Prostate gland (tissue), 2 donors: ENCODE data around the gene EFCAB9. TPM values are rescaled to one million over a fixed set of nuclear protein-coding genes. Genes with fewer than 3 reads are reported as not detected.

ENCODE experiments used
- DNase-seq: peaks from one replicate; pipeline ENCODE4 v3.0.0-alpha.2; 2019; ENCODE audit warnings: low spot score
- H3K27ac ChIP-seq, 2 donors: fragments of 200-600 bp; sonication (generic); 2 replicates each; pipeline ENCODE4 v1.5.1; 2017 to 2019
- H3K27me3 ChIP-seq: fragments of 200-600 bp; sonication (generic); replicated peaks from 2 replicates; pipeline ENCODE4 v1.5.1; 2019; ENCODE audit not compliant: insufficient read depth
- H3K36me3 ChIP-seq, 2 donors: fragments of 200-600 bp; sonication (generic); 1 replicate in 1 of 2; 2 replicates in 1 of 2; pipeline versions ENCODE4 v1.5.1 to v1.8.1; 2017 to 2019
- H3K4me1 ChIP-seq: fragments of 200-600 bp; sonication (generic); replicated peaks from 2 replicates; pipeline ENCODE4 v1.5.1; 2019
- H3K4me3 ChIP-seq, 2 donors: fragments of 200-600 bp; sonication (generic); 2 replicates each; pipeline ENCODE4 v1.5.1; 2017 to 2019
- H3K9me3 ChIP-seq: fragments of 200-600 bp; sonication (generic); 2 replicates; pipeline ENCODE4 v1.5.1; 2017
- POLR2A ChIP-seq: fragments of 450-650 bp; IDR thresholded peaks from one replicate; pipeline ENCODE4 v1.6.1; 2016; ENCODE audit warnings: antibody characterized with exemption, mild to moderate bottlenecking
- POLR2AphosphoS5 ChIP-seq: sonication (generic); formaldehyde crosslinking; IDR thresholded peaks from one replicate; pipeline ENCODE4 v1.6.1; 2017; ENCODE audit warnings: antibody characterized with exemption
- WGBS: methylation state at CpG from one replicate; pipeline ENCODE4 v1.1.5; 2018; 5-methylcytosine and 5-hydroxymethylcytosine counted together
- intact Hi-C: fragments of 100-400 bp; cut with DNase I; formaldehyde crosslinking; loops from one replicate; pipeline ENCODE4 v1.14.2; 2022
- total RNA-seq, 2 donors: library from RNA; depleted of rRNA; stranded (reverse); fragments of >200 nt; gene quantifications; one replicate each; pipeline ENCODE4 v1.1.0, GENCODE V29; 2016
- TF ChIP-seq, protein P1 (sequence below), 4 experiments: fragments of 200-600 bp in 2 of 4; fragments of 450-650 bp in 2 of 4; sonication (generic) in 2 of 4; IDR thresholded peaks; 1 replicate in 3 of 4; 2 replicates in 1 of 4; pipeline ENCODE4 v1.5.1; 2016 to 2019; ENCODE audit warnings: antibody characterized with exemption in 4 of 4, mild to moderate bottlenecking in 2 of 4, moderate library complexity in 2 of 4

EFCAB9 gene
- total RNA-seq, 2 donors from 2014 or later: not detected

DNA sequence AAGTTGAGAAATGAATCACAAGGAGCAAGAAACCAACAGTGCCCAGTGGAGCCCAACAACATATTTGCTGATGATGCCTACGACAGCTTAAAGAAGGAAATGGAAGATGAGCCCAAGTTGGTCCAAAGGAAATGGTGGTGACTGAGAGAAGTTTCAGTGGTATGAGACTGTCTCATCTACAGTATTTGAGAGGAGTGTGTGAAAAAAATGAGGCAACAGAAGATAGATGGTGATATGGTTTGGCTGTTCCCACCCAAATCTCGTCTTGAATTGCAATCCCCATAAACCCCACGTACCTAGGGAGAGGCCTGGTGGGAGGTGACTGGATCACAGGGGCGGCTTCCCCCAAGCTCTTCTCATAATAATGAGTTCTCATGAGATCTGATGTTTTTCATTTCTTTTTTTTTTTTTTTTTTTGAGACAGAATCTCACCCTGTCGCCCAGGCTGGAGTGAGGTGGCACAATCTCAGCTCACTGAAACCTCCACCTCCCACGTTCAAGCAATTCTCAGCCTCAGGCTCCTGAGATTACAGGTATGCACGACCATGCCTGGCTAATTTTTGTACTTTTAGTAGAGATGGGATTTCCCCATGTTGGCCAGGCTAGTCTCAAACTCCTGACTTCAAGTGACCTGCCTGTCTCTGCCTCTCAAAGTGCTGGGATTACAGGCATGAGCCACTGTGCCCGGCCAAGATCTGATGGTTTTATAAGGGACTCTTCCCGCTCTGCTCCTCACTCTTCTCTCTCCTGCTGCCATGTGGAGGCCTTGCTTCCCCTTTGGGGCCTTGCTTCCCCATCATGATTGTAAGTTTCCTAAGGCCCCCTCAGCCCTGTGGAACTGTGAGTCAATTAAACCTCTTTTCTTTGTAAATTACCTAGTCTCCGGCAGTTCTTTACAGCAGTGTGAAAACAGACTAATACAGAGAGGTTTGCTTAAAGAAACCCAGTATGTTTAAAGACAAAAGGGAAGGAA lies 30.2 kb downstream of the EFCAB9 start:
- intact Hi-C loops: no loop called here

DNA sequence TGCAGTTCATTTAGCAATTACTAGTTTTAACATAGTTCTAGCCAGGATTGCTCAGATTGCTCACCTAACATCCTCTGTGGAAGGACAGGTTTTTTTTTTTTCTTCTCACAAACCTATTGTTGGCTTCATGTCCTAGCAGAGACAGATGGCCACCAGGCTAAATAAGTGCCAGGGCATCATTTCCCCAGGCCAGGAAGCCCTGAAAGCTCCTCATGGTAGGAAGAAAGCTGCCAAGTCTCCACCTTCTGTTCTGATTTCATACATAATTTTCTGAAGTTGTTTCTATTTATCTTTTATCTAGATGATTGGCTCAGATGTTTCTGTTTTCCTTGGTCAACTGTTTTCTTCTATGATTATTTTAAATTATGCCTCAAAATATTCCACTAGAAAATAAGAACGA lies 31.0 kb downstream of the EFCAB9 start:
- TF ChIP-seq POLR2A (no peak), POLR2AphosphoS5 (no peak)
- TF ChIP-seq, protein P1, sequence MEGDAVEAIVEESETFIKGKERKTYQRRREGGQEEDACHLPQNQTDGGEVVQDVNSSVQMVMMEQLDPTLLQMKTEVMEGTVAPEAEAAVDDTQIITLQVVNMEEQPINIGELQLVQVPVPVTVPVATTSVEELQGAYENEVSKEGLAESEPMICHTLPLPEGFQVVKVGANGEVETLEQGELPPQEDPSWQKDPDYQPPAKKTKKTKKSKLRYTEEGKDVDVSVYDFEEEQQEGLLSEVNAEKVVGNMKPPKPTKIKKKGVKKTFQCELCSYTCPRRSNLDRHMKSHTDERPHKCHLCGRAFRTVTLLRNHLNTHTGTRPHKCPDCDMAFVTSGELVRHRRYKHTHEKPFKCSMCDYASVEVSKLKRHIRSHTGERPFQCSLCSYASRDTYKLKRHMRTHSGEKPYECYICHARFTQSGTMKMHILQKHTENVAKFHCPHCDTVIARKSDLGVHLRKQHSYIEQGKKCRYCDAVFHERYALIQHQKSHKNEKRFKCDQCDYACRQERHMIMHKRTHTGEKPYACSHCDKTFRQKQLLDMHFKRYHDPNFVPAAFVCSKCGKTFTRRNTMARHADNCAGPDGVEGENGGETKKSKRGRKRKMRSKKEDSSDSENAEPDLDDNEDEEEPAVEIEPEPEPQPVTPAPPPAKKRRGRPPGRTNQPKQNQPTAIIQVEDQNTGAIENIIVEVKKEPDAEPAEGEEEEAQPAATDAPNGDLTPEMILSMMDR (IDR thresholded peaks at IDR 0.05): no peak
- intact Hi-C loops: no loop called here
- Histone ChIP-seq H3K27me3 (no peaks in the 10 kb centered on the region), H3K27ac (no peak overlapping the region), H3K4me3 (no peak overlapping the region), H3K4me1 (no peaks in the 10 kb centered on the region), H3K9me3 (no peaks in the 10 kb centered on the region), H3K36me3 (no peaks in the 10 kb centered on the region)
- 81% methylated on average over 1 of the region's 1 CpG for WGBS
- DNase-seq: no peak

More for the DNA sequence above, 30.2 kb downstream of the EFCAB9 start:
- no peak overlapping the region for H3K4me3 ChIP-seq
- no peaks in the 10 kb centered on the region for H3K27me3 ChIP-seq
- no peak overlapping the region for H3K27ac ChIP-seq
- H3K4me1 ChIP-seq: no peaks in the 10 kb centered on the region
- TF ChIP-seq POLR2AphosphoS5: no peak
- no peak for TF ChIP-seq POLR2A
- TF ChIP-seq, protein P1 (IDR thresholded peaks at IDR 0.05): no peak
- H3K9me3 ChIP-seq: no peaks in the 10 kb centered on the region
- 87% methylated on average over 10 of the region's 10 CpGs for WGBS
- DNase-seq: no peak
- no peaks in the 10 kb centered on the region for H3K36me3 ChIP-seq

DNA sequence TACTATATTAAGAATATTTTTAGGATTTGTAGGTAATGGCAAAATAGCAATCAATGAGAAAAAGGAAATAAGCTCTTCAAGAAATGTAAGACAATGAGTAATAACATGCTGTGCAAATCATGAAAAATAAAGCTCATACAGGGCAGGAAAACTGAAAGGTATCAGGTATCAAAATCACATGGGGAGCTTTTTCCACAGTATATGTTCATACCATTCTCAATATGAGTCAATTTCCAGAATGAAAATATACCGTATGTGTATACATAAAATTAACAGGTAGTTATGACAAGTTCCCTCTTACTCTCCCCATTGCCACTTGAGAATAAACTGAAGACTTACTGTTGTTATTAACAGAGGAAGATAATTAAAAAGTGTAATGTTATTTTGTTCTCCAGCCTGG lies 35.9 kb downstream of the EFCAB9 start:
- Histone ChIP-seq H3K27me3 (no peaks in the 10 kb centered on the region), H3K4me3 (no peak overlapping the region), H3K4me1 (no peaks in the 10 kb centered on the region), H3K27ac (no peak overlapping the region), H3K36me3 (no peaks in the 10 kb centered on the region), H3K9me3 (no peaks in the 10 kb centered on the region)
- DNase-seq: no peak
- 95% methylated on average over 1 of the region's 1 CpG for WGBS
- intact Hi-C loops: no loop called here
- TF ChIP-seq POLR2A: no peak
- TF ChIP-seq, protein P1 (IDR thresholded peaks at IDR 0.05): no peak
- no peak for TF ChIP-seq POLR2AphosphoS5

DNA sequence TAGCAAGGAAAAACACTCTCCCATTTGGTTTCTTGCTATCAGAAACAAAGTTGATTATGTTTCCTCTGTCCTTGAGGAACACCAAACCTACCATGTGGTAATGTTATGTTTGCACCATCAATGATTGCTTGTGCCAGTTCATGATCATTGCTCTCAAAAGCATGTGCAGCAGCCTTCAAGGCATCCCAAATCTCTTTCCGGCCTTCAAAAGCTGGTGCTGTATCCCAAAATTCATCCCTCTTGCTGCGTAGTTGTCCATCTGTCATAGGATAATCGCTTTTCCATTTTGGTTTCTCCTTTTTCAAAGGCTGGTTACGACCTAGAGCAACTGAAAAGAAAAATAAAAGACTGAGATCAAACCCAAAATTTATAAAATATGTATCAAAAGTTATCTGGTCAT lies 40.1 kb downstream of the EFCAB9 start:
- intact Hi-C loops: no loop called here
- Histone ChIP-seq H3K27ac (no peak overlapping the region), H3K4me1 (no peaks in the 10 kb centered on the region), H3K4me3 (no peak overlapping the region), H3K9me3 (no peaks in the 10 kb centered on the region), H3K27me3 (no peaks in the 10 kb centered on the region), H3K36me3 (no peaks in the 10 kb centered on the region)
- WGBS: 98% methylated on average over 4 of the region's 4 CpGs
- no peak for DNase-seq
- no peak for TF ChIP-seq POLR2A
- TF ChIP-seq, protein P1 (IDR thresholded peaks at IDR 0.05): no peak
- no peak for TF ChIP-seq POLR2AphosphoS5
